GM19452 (cell line): ENCODE measurements around the gene ZG16.

Experiments
- ATAC-seq: cut with Tn5 transposase; IDR thresholded peaks from one replicate; pipeline ENCODE4 v1.9.1; 2021; ENCODE audit not compliant: unreplicated experiment

The ZG16 gene

DNA sequence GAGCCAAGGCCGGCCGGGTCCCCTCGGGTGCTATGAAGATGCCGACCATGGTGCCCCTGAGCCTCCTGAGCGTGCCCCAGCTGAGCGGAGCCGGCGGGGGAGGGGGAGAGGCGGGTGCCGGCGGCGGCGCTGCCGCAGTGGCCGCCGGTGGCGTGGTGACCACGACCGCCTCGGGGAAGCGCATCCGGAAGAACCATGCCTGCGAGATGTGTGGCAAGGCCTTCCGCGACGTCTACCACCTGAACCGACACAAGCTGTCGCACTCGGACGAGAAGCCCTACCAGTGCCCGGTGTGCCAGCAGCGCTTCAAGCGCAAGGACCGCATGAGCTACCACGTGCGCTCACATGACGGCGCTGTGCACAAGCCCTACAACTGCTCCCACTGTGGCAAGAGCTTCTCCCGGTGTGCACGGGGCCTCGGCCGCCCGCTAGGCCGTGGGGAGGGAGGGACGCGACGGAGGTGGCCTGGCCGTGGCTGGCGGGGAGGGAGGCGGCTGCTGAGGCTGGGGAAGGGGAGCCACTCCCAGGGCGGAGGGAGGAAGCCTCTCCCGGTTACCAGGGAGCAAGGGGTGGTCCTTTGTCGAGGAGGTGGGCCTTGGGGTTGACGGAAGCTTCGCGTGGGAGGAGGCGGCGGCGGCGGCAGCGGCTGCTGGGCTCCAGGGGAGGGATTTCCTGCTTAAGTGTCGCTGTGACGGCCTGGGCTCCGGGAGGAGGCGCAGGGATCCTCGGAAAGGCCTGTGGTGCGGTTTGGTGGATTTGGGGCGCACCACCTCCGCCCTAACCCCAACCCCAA, 29.6 kb downstream of the ZG16 start:
- ATAC-seq = no peak

- no peak for ATAC-seq
These were observed 30.3 kb downstream of the ZG16 start for GRCh38 chr16:29808219-29808900.

GRCh38 chr16:29809031-29809747, 31.1 kb downstream of the ZG16 start:
- ATAC-seq = no peak

GRCh38 chr16:29809850-29810698, 32.0 kb downstream of the ZG16 start:
- ATAC-seq = no peak

- no peak for ATAC-seq
These were observed 32.7 kb downstream of the ZG16 start for GRCh38 chr16:29810699-29811169.

- ATAC-seq = no peak
These were observed 33.3 kb downstream of the ZG16 start for GRCh38 chr16:29811170-29811895.

DNA sequence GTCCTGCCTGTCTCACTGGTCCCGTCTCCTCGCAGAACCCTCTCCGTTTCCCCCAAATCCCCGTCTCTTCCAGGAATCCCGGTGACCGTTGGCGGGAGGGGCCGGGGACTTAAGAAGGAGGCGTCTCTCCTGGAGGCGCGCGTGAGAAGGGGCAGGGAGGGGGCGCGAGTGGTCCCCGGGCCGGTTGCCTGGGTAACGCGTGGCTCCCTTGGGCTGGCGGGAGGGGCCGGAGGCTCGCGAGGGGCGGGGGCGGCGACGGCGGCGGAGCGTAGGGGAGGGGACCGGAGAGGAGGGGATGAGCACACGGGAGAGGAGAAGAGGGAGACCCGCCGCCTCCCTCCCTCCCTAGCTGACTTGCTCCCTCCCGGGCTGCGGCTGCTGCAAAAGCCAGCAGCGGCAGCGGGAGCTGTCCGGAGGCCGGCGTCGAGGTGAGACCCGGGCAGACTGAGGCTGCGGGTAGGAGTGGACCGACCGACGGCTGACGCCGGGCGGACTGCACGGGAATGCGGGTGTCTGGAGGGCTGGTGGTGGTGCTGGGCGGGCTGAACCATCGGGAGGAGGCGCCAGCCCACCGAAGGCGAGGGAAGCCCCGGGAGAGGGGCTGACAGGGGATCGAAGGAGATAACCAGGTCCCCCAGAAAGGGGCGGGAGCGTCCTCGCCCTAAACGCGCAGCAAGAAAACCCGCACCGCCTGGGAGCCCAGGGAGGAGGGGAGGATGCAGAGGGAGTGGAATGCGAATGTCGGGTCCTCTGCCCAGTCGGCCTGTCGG, 34.0 kb downstream of the ZG16 start, which contains the start of gene PRRT2:
Gene PRRT2 (plus strand): TSS at position 298 of the 770 bp plus-strand sequence. CDS start 862 bp downstream, outside the sequence.
- no peak for ATAC-seq

- no peak for ATAC-seq
These were observed 34.9 kb downstream of the ZG16 start for GRCh38 chr16:29812754-29813643.

- no peak for ATAC-seq
These were observed 35.8 kb downstream of the ZG16 start for GRCh38 chr16:29813644-29814562.

- ATAC-seq = no peak
These were observed 36.5 kb downstream of the ZG16 start for GRCh38 chr16:29814592-29814991.

- ATAC-seq = no peak
These were observed 37.1 kb downstream of the ZG16 start for GRCh38 chr16:29815032-29815721.

- peak; percentile 59 for ATAC-seq
These were observed 38.0 kb downstream of the ZG16 start, which contains the start of gene PAGR1 for GRCh38 chr16:29815793-29816693. Gene PAGR1 (plus strand): TSS chr16:29816152. CDS start chr16:29816526, 374 bp downstream.

DNA sequence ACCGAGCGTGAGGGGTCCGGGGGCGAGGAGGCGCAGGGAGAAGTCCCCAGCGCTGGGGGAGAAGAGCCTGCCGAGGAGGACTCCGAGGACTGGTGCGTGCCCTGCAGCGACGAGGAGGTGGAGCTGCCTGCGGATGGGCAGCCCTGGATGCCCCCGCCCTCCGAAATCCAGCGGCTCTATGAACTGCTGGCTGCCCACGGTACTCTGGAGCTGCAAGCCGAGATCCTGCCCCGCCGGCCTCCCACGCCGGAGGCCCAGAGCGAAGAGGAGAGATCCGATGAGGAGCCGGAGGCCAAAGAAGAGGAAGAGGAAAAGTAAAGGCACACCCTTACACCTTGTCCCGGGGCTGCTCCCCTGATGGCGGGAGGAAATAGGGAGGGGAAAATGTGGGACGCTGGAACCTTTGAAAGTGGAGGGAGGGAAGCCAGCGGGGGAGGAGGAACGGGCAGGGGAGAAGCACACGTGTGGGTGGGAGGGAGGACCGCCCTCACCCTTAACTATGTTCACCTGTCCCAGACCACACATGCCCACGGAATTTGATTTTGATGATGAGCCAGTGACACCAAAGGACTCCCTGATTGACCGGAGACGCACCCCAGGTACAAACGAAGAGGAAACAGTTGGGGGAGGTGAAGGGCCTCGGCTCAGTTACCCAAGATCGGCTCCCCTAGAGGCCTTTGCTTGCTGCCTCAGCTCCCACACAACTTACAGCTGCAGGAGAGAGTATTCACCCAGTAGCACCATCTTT, 38.8 kb downstream of the ZG16 start:
- ATAC-seq = peak; percentile 12

GRCh38 chr16:29818082-29818481, 40.0 kb downstream of the ZG16 start:
- no peak for ATAC-seq

DNA sequence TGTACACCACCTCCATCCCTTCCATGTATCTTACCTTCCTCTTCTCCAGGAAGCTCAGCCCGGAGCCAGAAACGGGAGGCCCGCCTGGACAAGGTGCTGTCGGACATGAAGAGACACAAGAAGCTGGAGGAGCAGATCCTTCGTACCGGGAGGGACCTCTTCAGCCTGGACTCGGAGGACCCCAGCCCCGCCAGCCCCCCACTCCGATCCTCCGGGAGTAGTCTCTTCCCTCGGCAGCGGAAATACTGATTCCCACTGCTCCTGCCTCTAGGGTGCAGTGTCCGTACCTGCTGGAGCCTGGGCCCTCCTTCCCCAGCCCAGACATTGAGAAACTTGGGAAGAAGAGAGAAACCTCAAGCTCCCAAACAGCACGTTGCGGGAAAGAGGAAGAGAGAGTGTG, 41.5 kb downstream of the ZG16 start:
- ATAC-seq = no peak
